ENCODE data around the gene KMO.

Gene KMO

DNA sequence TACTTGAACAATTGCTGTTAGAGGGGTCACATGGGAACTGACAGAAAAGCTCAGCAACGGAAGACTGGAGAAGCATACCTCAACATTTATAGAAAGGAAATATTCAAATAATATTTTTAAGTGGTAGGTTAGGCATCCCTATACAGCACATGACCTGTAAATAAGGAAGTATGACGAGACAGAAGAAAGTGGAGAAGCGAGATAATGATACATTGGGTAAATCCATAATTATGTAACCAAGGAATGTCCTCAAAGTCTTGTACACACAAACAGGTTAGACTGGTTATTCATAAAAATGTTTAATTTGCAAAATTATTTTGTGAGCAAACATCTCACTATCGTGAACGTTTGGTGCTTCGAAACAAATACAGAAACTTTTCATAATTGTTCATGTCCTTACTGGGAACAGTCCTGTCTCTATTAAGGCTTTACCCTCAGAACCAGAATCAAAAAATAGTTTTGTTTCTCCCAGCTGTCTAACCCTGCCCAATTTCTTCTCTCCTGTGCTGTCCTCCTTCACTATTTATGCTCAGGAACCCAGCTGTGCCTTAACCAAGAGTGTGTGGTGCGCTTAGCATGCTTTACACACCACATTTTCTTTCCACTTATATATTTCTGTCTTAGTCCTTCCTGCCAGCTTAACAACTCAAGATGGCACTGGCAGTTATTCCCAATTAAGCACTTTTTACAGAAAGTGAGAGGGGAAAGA, 10.2 kb downstream of the KMO start:
- no peak for DNase-seq (ENCODE audit: low spot score)

DNA sequence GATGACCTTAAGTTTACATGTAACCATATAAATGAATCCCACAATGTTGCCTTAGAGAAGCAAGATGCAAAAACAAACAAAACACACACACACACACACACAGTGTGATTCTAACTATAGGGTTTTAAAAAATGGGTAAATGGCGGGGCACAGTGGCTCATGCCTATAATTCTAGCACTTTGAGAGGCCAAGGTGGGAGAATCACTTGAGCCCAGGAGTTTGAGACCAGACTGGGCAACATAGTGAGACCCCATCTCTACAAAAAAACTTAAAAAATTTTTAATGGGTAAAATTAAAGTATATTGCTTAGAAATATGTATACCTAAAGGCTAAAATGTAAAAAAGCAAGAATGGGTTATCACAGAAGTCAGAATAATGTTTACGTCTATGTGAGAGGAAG, 15.8 kb downstream of the KMO start:
- no peak for DNase-seq (ENCODE audit: low spot score)

DNA sequence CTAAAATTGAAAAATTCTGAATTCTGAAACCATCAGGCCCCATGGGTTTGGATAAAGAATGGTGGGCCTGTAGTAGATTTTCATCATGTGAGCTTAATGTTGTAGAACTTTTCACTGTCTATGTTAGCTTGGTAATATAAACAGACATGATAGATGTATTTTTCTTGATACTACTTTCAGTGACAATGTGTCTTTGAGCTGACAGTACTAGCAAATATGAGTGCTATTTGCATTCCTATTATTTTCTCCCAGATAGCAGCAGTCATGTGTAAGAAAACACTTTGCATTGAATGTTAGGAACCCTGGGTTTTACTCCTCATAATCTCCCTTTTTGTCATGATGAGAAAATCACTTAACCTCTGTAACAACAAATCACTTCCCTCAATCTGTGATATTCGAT, 18.1 kb downstream of the KMO start:
- no peak for DNase-seq (ENCODE audit: low spot score)

GRCh38 chr1:241551759-241552638, 19.8 kb downstream of the KMO start:
- DNase-seq (ENCODE audit: low spot score): peak; percentile 49

GRCh38 chr1:241553886-241554592, 21.9 kb downstream of the KMO start:
- DNase-seq (ENCODE audit: low spot score): no peak

GRCh38 chr1:241555526-241555925, 23.3 kb downstream of the KMO start:
- DNase-seq (ENCODE audit: low spot score): no peak

DNA sequence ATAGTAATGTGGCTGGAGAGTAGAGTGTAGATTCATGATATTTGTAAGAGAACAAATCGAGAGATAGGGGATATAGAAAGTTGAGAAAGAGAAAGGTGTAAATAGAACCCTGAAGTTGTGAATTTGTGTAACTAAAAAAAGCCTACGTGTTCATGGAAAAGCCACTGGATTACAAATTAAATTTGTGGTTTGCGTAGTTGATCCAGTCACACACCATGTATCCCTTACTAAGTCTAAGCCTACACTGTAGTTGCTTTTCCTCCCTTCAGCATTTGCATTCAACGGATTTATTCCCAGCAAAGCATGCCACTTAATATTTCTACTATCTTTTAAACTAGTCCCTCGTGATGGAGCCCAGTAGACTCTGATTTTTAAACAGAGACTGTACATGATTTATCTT, 24.9 kb downstream of the KMO start:
- no peak for DNase-seq (ENCODE audit: low spot score)

DNA sequence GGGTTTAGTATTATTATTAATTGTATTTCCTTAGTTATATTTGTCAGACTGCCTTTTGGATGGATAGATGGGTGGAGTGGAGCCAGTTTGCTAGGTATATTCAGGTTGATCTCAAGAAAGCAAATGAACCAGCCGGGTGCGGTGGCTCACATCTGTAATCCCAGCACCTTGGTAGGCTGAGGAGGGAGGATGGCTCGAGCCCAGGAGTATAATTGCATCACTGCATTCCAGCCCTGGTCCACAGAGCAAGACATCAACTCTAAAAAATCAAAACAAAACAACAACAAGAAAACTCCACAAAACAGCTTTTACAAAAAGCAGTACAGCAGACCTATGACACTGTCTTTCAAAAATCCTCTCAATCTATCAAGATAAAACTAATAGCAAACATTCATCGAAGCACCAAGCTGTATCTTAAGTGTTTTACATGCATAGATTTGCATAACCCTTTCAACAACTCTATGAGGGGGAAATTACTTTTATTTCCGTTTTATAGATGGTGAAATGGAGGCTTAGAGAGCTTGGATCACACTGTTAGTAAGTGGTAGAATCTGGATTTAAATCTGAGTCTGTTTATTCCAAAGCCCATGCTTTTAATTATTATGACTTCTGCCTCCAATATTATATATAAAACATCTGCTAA, 25.5 kb downstream of the KMO start:
- no peak for DNase-seq (ENCODE audit: low spot score)

DNA sequence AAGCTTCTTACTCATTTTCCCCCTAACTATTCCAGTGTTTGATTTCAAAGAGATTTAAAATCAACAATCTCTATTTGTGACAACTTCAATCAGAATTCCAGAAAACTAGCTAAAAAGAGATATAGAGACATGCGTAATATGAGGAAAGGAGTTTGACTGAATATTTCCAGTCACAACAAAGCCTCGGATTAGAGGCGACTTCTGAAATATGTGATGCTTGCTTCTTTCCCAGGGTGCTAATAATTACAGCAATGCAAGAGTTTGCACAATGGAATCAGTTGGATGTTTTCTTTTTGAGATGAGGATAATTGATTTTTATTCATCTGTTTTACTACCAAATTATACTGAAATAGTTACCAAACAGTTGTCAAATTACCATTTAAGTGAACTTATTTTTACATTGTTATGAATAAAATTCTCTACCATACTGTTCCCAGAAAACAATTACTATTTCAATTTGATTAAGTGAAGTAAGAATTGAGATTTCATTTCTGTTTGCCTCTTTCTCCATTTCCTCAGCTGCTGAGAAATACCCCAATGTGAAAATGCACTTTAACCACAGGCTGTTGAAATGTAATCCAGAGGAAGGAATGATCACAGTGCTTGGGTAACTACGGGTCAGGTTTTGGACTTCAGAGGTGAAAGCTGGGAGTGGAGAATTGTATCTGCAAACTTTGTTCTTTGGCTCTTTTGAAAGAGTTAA, 28.1 kb downstream of the KMO start:
- DNase-seq (ENCODE audit: low spot score): no peak

GRCh38 chr1:241560849-241561187, 28.6 kb downstream of the KMO start:
- DNase-seq (ENCODE audit: low spot score): no peak

GRCh38 chr1:241569848-241570247, 37.7 kb downstream of the KMO start:
- no peak for DNase-seq (ENCODE audit: low spot score)

GRCh38 chr1:241574154-241574553, 42.0 kb downstream of the KMO start:
- no peak for DNase-seq (ENCODE audit: low spot score)

DNA sequence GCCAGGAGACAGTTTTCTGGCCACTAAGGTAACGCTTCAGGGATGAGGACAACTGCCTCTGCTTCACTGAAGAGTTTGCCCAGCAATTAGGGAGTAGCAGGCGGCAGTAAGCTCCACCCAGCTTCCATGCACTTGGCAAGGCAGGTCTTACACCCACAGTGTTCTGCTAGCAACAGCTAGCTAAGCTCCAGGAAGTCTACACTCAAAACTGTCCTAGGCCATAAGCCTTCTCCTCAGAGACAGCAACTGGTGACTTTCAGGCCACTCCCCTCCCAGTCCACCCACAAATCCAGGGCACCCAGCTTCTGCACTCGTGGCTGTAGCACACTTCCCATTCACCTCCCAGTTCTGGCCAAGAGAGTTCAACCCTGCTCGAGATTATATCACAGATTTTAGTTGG, 47.3 kb downstream of the KMO start:
- no peak for DNase-seq (ENCODE audit: low spot score)

- no peak for DNase-seq (ENCODE audit: low spot score)
Measured at GRCh38 chr1:241582921-241583321, 50.7 kb downstream of the KMO start.

DNA sequence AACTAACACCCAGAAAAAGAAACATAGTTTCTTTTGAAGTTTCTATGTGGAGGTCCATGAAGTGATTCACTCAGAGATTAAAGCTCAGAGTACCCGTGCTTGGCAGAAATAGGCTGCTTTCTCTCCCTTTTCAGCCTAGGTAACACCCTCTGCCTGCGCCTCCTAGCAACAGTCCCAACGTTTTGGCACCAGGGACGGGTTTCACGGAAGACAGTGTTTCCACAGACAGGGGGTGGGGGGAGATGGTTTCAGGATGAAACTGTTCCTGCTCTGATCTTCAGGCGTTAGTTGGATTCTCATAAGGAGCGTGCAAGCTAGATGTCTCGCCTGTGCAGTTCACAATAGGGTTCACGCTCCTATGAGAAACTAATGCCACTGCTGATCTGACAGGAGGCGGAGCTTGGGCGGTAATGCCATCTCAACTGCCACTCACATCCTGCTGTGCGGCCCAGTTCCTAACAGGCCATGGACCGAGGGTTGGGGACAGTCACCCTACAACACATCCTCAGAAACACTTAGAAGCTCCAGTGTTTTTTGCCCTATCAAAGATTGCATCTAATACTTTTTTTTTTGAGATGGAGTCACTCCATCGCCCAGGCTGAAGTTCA, 54.8 kb downstream of the KMO start:
- no peak for DNase-seq (ENCODE audit: low spot score)

DNA sequence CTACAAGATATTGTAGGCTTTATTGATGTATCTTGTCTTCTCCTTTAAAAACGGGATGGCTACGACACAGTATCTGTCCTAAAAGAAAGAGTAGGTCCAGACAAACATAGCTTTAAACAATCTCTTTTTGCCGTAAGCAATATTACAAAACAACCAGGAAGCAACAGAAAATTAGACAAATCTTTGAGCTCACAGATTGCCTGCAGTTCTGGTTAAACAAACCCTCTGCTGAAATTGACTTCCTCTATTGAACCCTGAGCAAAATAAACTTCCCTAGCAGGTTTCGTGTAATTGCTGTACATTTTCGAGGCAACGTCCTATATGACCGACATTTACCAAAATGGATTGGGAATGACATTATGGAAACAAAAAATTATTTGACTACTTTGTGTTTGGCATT, 57.3 kb downstream of the KMO start:
- DNase-seq (ENCODE audit: low spot score): no peak

DNA sequence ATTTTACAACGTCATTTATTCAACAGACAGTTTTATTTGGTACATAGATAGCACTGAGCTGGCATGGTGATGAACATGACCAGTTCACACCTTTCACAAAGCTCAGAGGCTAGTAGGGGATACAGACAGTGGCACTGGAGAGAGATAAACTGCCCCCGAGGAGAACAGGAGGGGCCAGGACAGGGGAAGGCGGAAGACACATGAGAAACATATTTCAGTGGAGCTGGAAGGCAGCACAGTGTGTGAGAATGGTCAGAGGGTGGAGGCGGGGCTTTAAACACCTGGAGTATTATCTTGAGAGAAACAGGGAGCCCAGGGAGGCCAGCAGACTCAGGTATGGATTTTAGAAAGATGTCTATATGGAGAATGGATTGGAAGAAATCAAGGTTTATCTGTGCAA, 58.5 kb downstream of the KMO start:
- DNase-seq (ENCODE audit: low spot score): no peak

GRCh38 chr1:241591317-241591716, 59.1 kb downstream of the KMO start:
- DNase-seq (ENCODE audit: low spot score): no peak

- no peak for DNase-seq (ENCODE audit: low spot score)
Measured at GRCh38 chr1:241591736-241592135, 59.6 kb downstream of the KMO start.

DNA sequence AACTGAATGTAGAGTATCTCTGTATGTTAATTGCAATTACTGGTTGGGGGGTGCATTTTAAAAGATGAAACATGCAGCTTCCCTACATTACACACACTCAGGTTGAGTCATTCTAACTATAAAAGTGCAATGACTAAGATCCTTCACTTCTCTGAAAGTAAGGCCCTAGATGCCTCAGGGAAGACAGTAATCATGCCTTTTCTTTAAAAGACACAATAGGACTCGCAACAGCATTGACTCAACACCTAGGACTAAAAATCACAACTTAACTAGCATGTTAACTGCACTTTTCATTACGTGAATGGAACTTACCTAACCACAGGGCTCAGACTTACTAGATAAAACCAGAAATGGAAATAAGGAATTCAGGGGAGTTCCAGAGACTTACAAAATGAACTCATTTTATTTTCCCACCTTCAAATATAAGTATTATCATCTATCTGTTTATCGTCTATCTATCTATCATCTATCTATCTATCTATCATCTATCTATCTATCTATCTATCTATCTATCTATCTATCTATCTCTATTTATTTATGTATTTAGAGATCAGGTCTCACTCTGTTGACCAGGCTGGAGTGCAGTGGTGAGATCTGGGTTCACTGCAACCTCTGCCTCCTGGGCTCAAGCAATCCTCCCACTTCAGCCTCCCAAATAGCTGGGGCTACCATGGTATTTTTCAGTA, 60.2 kb downstream of the KMO start:
- no peak for DNase-seq (ENCODE audit: low spot score)

DNA sequence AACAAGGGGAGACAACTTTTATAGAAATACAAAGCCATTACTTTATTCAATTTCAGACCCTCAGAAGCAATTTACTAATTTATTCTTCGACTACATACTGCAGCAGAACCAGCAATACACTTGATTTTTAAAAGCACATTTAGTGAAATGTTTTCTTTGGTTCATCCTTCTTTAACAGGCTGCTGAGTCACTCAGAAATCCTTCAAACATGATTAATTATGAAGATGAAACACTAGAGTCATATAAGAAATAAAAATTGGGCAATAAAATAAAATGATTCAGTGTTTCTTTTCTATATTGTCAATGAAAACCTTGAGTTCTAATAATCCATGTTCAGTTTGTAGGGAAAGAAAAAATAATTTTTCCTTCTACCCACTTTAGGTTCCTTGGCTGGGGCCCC, 61.0 kb downstream of the KMO start:
- no peak for DNase-seq (ENCODE audit: low spot score)

Data from CD4-positive, alpha-beta T cell treated with Interleukin-6 at 100 ng/mL for 8 hours (primary cell).